DOHH2 (cell line): ENCODE data around the gene MUC21.

Source experiments
- H3F3A ChIP-seq: fragments of 200-600 bp; sonication (generic), shearing (Covaris generic); 2 replicates; pipeline ENCODE4 v1.6.0; 2016; ENCODE audit warnings: antibody characterized with exemption, mild to moderate bottlenecking; ENCODE audit not compliant: control insufficient read depth, insufficient read depth
- H3K27ac ChIP-seq: fragments of 200-600 bp; sonication (generic); 2 replicates; pipeline ENCODE4 v1.5.1; 2014; ENCODE audit warnings: low read depth, mild to moderate bottlenecking, low read length, moderate library complexity
- H3K27me3 ChIP-seq: fragments of 200-600 bp; sonication (generic); 2 replicates; pipeline ENCODE4 v1.6.1; 2014; ENCODE audit warnings: mild to moderate bottlenecking, low read length, mixed read lengths; ENCODE audit not compliant: control insufficient read depth
- H3K36me3 ChIP-seq: fragments of 200-600 bp; sonication (generic); 2 replicates; pipeline ENCODE4 v1.6.1; 2014; ENCODE audit warnings: mild to moderate bottlenecking, low read length, moderate library complexity, mixed read lengths; ENCODE audit not compliant: control insufficient read depth
- H3K4me1 ChIP-seq: fragments of 200-600 bp; sonication (generic); 2 replicates; pipeline ENCODE4 v1.6.1; 2014; ENCODE audit warnings: mild to moderate bottlenecking, low read length, mixed read lengths; ENCODE audit not compliant: control insufficient read depth
- H3K4me2 ChIP-seq: fragments of 200-600 bp; sonication (generic); 2 replicates; pipeline ENCODE4 v1.6.0; 2014; ENCODE audit warnings: mild to moderate bottlenecking, low read length, moderate library complexity
- H3K4me3 ChIP-seq: fragments of 200-600 bp; sonication (generic); 2 replicates; pipeline ENCODE4 v1.5.1; 2014; ENCODE audit warnings: mild to moderate bottlenecking, low read length, mixed read lengths
- H3K79me2 ChIP-seq: fragments of 200-600 bp; sonication (generic); 2 replicates; pipeline ENCODE4 v1.6.1; 2014; ENCODE audit warnings: mild to moderate bottlenecking, low read length, mixed read lengths; ENCODE audit not compliant: control insufficient read depth
- H3K9me2 ChIP-seq: fragments of 200-600 bp; sonication (generic); replicated peaks from 2 replicates; pipeline ENCODE4 v1.6.1; 2014; ENCODE audit warnings: mild to moderate bottlenecking, low read length, mixed read lengths; ENCODE audit not compliant: control insufficient read depth
- H3K9me3 ChIP-seq: fragments of 200-600 bp; sonication (generic); 2 replicates; pipeline ENCODE4 v1.6.1; 2014; ENCODE audit warnings: antibody characterized with exemption, low read length, mixed read lengths; ENCODE audit not compliant: control insufficient read depth, insufficient read depth
- H4K20me1 ChIP-seq: fragments of 200-600 bp; sonication (generic); 2 replicates; pipeline ENCODE4 v1.6.0; 2014; ENCODE audit warnings: low read depth, mild to moderate bottlenecking, antibody characterized with exemption, low read length, moderate library complexity; ENCODE audit not compliant: control insufficient read depth, insufficient read depth
- CTCF ChIP-seq: fragments of 200-600 bp; sonication (generic); IDR thresholded peaks from one replicate; pipeline ENCODE4 v1.5.1; 2014; ENCODE audit warnings: antibody characterized with exemption, mild to moderate bottlenecking, low read depth, low read length; ENCODE audit not compliant: poor library complexity, severe bottlenecking
- EZH2phosphoT487 ChIP-seq: fragments of 200-600 bp; sonication (generic); IDR thresholded peaks from 2 replicates; pipeline ENCODE4 v1.6.1; 2017; ENCODE audit warnings: borderline replicate concordance, mild to moderate bottlenecking, antibody characterized with exemption, low read length, moderate library complexity, mixed read lengths

The MUC21 gene

DNA sequence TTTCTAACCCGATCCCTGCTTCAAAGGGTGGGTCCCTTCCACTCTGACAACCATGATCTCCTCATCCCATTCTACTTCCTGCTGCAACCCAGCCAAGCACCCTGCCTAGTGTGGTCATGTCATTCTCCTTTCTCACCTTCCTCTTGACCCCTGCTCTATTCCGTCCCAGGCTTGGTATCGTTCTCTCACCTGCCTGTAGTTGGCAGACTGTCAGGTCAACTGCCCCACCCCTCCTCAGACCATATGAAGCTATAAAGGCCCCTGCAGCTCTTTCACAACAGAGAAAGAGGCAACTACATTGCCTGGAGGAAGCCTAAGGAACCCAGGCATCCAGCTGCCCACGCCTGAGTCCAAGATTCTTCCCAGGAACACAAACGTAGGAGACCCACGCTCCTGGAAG lies at the start of gene MUC21:
MUC21 (plus strand) TSS at position 280 of the 400 bp plus-strand sequence. CDS start 241 bp downstream, outside the sequence.
- Histone ChIP-seq H3K9me2 (no peaks in the 10 kb centered on the region), H3K4me1 (peaks cover 5% of the 10 kb centered on the region; the same call in 1 of the 2 replicates), H3K27me3 (peaks cover 16% of the 10 kb centered on the region), H3K79me2 (no peaks in the 10 kb centered on the region), H3F3A (no peaks in the 10 kb centered on the region), H3K4me3 (no peak within 1 kb of the TSS), H4K20me1 (no peaks in the 10 kb centered on the region), H3K9me3 (no peaks in the 10 kb centered on the region), H3K27ac (no peak within 1 kb of the TSS), H3K36me3 (no peaks in the 10 kb centered on the region), H3K4me2 (no peak within 1 kb of the TSS)
- TF ChIP-seq EZH2phosphoT487 (no peak), CTCF (no peak)

DNA sequence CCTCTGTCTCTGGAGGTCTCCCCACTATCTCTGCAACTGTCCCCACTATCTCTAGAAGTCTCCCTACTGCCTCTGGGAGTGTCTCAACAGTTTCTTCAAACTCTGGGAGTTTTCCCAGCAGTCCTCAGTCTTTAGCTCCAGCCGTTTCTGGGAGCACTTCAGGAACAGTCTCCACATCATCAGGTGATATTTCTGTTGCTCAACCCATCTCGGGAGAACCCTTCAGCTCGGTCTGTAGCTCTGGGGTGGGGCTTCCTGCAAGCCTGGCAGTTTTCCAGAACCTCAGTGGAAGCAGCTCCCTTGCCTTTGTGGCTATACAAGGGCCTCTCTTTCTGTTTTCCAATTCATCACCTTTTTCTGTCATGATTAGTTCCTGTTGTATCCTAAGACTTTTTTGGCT lies 48.5 kb upstream of the MUC21 start:
- Histone ChIP-seq H3K36me3 (no peaks in the 10 kb centered on the region), H3K4me2 (no peak overlapping the region), H4K20me1 (no peaks in the 10 kb centered on the region), H3K4me3 (no peak overlapping the region), H3K4me1 (no peaks in the 10 kb centered on the region), H3K79me2 (no peaks in the 10 kb centered on the region), H3F3A (no peaks in the 10 kb centered on the region), H3K27me3 (peaks cover 17% of the 10 kb centered on the region; the same call in 1 of the 2 replicates), H3K9me3 (no peaks in the 10 kb centered on the region), H3K9me2 (no peaks in the 10 kb centered on the region), H3K27ac (no peak overlapping the region)
- TF ChIP-seq CTCF = no peak
- TF ChIP-seq EZH2phosphoT487 = no peak

DNA sequence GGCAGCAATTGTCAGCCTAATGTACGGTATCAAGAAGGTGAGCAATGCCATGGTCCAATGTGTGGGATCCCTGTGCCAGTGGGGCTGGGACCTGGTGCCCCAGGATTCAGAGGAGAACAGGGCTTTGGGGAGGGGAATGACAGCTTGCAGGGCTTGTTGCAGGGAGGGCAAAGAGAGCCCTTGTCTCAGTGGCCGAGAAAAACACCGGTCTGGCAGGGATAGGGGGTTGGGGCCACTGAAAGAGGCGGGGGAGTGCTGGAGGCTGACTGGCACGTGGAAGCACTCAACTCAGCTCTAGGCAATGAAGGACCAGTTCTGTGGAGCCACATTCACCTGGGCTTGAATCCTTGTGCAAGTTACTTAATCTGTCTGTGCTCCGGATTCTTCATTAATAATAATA lies 46.3 kb upstream of the MUC21 start:
- Histone ChIP-seq H3K36me3 (no peaks in the 10 kb centered on the region), H3K9me3 (no peaks in the 10 kb centered on the region), H3K9me2 (no peaks in the 10 kb centered on the region), H3K4me1 (no peaks in the 10 kb centered on the region), H3K4me3 (no peak overlapping the region), H3F3A (no peaks in the 10 kb centered on the region), H3K27ac (no peak overlapping the region), H4K20me1 (no peaks in the 10 kb centered on the region), H3K27me3 (peaks cover 22% of the 10 kb centered on the region; the same call in 1 of the 2 replicates), H3K4me2 (no peak overlapping the region), H3K79me2 (no peaks in the 10 kb centered on the region)
- no peak for TF ChIP-seq CTCF
- TF ChIP-seq EZH2phosphoT487 = no peak
